Mesendoderm (in vitro differentiated cells): Measurements from ENCODE around the gene UPF2.

Experiments used
- DNase-seq: peaks from one replicate; pipeline ENCODE4 v3.0.0; 2013
- H2AK5ac ChIP-seq: 2 replicates; pipeline ENCODE4 v1.6.1; 2013; ENCODE audit warnings: low read length, inconsistent platforms
- H2BK120ac ChIP-seq: 2 replicates; pipeline ENCODE4 v1.6.1; 2013; ENCODE audit warnings: low read depth, mild to moderate bottlenecking, low read length, moderate library complexity, mixed read lengths
- H2BK15ac ChIP-seq: replicated peaks from 2 replicates; pipeline ENCODE4 v1.6.1; 2013; ENCODE audit warnings: low read depth, mild to moderate bottlenecking, moderate library complexity
- H2BK5ac ChIP-seq: 2 replicates; pipeline ENCODE4 v1.6.1; 2013; ENCODE audit warnings: low read length, inconsistent platforms
- H3K18ac ChIP-seq: 2 replicates; pipeline ENCODE4 v1.6.1; 2013; ENCODE audit warnings: mild to moderate bottlenecking, low read length, mixed read lengths
- H3K23ac ChIP-seq: one replicate; pipeline ENCODE4 v1.6.1; 2013; ENCODE audit warnings: low read length
- H3K27ac ChIP-seq: 2 replicates; pipeline ENCODE4 v1.5.1; 2013; ENCODE audit warnings: low read depth, mild to moderate bottlenecking, inconsistent platforms, low read length, moderate library complexity
- H3K27me3 ChIP-seq: 2 replicates; pipeline ENCODE4 v1.6.1; 2013; ENCODE audit warnings: low read length, control low read depth, mild to moderate bottlenecking, inconsistent platforms; ENCODE audit not compliant: insufficient read depth, poor library complexity
- H3K36me3 ChIP-seq: 2 replicates; pipeline ENCODE4 v1.6.1; 2013; ENCODE audit warnings: low read length, inconsistent platforms; ENCODE audit not compliant: control insufficient read depth, insufficient read depth
- H3K4ac ChIP-seq: one replicate; pipeline ENCODE4 v1.6.1; 2013; ENCODE audit warnings: low read depth, mild to moderate bottlenecking, low read length, moderate library complexity
- H3K4me1 ChIP-seq: 2 replicates; pipeline ENCODE4 v1.6.1; 2013; ENCODE audit warnings: low read depth, low read length, inconsistent platforms; ENCODE audit not compliant: control insufficient read depth
- H3K4me2 ChIP-seq: 2 replicates; pipeline ENCODE4 v1.6.1; 2013; ENCODE audit warnings: low read length
- H3K4me3 ChIP-seq: 2 replicates; pipeline ENCODE4 v1.5.1; 2013; ENCODE audit warnings: mild to moderate bottlenecking, low read length
- H3K56ac ChIP-seq: one replicate; pipeline ENCODE4 v1.6.1; 2013; ENCODE audit warnings: low read length
- H3K79me1 ChIP-seq: 2 replicates; pipeline ENCODE4 v1.6.1; 2013; ENCODE audit warnings: low read length, inconsistent platforms
- H3K79me2 ChIP-seq: 2 replicates; pipeline ENCODE4 v1.6.1; 2013; ENCODE audit warnings: mild to moderate bottlenecking, low read length; ENCODE audit not compliant: control insufficient read depth, insufficient read depth
- H3K9ac ChIP-seq: 2 replicates; pipeline ENCODE4 v1.6.1; 2013; ENCODE audit warnings: low read length, inconsistent platforms
- H4K5ac ChIP-seq: one replicate; pipeline ENCODE4 v1.6.1; 2013; ENCODE audit warnings: low read length
- H4K8ac ChIP-seq: one replicate; pipeline ENCODE4 v1.6.1; 2013; ENCODE audit warnings: low read depth, mild to moderate bottlenecking, control low read depth, low read length, moderate library complexity
- WGBS: extraction: QIAGEN DNeasy Blood & Tissue Kit; methylation state at CpG from one replicate; pipeline ENCODE4 v1.1.7; 2013; ENCODE audit warnings: low lambda C conversion rate, missing lambda C conversion rate; ENCODE audit not compliant: insufficient coverage; ENCODE audit errors: extremely low coverage; 5-methylcytosine and 5-hydroxymethylcytosine counted together

The UPF2 gene

GRCh38 chr10:11951695-11952094 is 90.9 kb downstream of the UPF2 start:
- H4K8ac ChIP-seq, result no peak overlapping the region
- no peak for DNase-seq
- H2BK120ac ChIP-seq, result no peak overlapping the region
- no peak overlapping the region for H3K56ac ChIP-seq
- no peak overlapping the region for H3K23ac ChIP-seq
- no peaks in the 10 kb centered on the region for H3K27me3 ChIP-seq
- no peak overlapping the region for H4K5ac ChIP-seq
- H3K36me3 ChIP-seq, result no peaks in the 10 kb centered on the region
- H2AK5ac ChIP-seq, result no peak overlapping the region
- no peak overlapping the region for H3K27ac ChIP-seq
- H2BK15ac ChIP-seq, result no peak overlapping the region
- H3K4me2 ChIP-seq, result no peak overlapping the region
- H3K4me3 ChIP-seq, result no peak overlapping the region
- no CpG with 5 or more reads among the region's 5 CpGs for WGBS
- H3K9ac ChIP-seq, result no peak overlapping the region
- H3K4me1 ChIP-seq, result no peaks in the 10 kb centered on the region
- H3K79me1 ChIP-seq, result no peaks in the 10 kb centered on the region
- no peak overlapping the region for H3K18ac ChIP-seq
- H2BK5ac ChIP-seq, result no peak overlapping the region
- no peaks in the 10 kb centered on the region for H3K79me2 ChIP-seq
- no peak overlapping the region for H3K4ac ChIP-seq

- Histone ChIP-seq H3K4me1 (no peaks in the 10 kb centered on the region), H2BK5ac (no peak overlapping the region), H4K8ac (no peak overlapping the region), H3K56ac (no peak overlapping the region), H2BK120ac (no peak overlapping the region), H3K36me3 (no peaks in the 10 kb centered on the region), H3K27me3 (no peaks in the 10 kb centered on the region), H2AK5ac (no peak overlapping the region), H3K18ac (no peak overlapping the region), H3K27ac (no peak overlapping the region), H3K79me2 (no peaks in the 10 kb centered on the region), H3K4me3 (no peak overlapping the region), H2BK15ac (no peak overlapping the region), H3K4ac (no peak overlapping the region), H3K9ac (no peak overlapping the region), H3K23ac (no peak overlapping the region), H4K5ac (no peak overlapping the region), H3K4me2 (no peak overlapping the region), H3K79me1 (no peaks in the 10 kb centered on the region)
- no peak for DNase-seq
- WGBS, result no CpG with 5 or more reads among the region's 9 CpGs
Measured at GRCh38 chr10:11950325-11951018, 92.1 kb downstream of the UPF2 start.

DNA sequence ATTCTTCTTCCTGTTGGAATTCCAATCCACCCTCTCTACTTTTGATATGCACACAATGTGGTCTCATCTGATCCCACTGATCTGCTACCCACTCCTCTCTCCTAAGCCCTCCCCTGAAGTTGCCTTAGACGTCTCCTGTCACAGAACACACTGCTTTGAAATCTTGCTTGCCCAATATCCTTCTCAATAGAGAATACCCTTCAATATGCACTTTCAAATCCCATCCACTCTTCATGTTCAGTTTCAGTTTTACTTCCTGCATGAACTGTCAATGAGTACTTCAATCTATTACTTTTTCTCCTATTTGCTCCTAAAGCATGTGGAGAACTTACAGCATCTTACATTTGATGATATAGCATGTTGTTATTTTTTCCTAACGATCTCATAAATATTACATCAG is 93.5 kb downstream of the UPF2 start:
- H3K36me3 ChIP-seq, result no peaks in the 10 kb centered on the region
- H3K18ac ChIP-seq, result no peak overlapping the region

DNA sequence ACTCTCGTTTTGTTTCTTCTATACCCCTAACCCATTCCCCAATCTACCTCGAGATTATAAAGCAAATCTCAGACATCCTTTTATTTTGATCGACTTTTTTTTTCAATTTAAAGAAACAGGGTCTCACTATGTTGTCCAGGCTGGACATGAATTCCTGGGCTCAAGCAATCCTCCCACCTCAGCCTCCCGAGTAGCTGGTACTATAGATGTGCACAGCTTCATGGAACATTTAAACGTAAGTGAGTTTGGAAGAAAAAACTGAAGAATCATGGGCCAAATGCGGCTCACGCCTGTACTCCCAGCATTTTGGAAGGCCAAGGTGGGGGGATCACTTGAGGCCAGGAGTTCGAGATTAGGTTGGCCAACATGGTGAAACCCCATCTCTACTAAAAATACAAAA is 96.0 kb downstream of the UPF2 start:
- Histone ChIP-seq H2BK5ac (no peak overlapping the region), H3K4me1 (no peaks in the 10 kb centered on the region), H3K79me2 (no peaks in the 10 kb centered on the region), H4K5ac (no peak overlapping the region), H3K18ac (no peak overlapping the region), H2BK120ac (no peak overlapping the region), H4K8ac (no peak overlapping the region), H3K4me3 (no peak overlapping the region), H2BK15ac (no peak overlapping the region), H3K27me3 (no peaks in the 10 kb centered on the region), H3K4me2 (no peak overlapping the region), H2AK5ac (no peak overlapping the region), H3K4ac (no peak overlapping the region), H3K27ac (no peak overlapping the region), H3K56ac (no peak overlapping the region), H3K79me1 (no peaks in the 10 kb centered on the region), H3K9ac (no peak overlapping the region), H3K23ac (no peak overlapping the region), H3K36me3 (peaks cover 2% of the 10 kb centered on the region)
- DNase-seq, result no peak
- WGBS, result 100% methylated on average over 2 of the region's 8 CpGs

More for the DNA sequence above, 93.5 kb downstream of the UPF2 start:
- Histone ChIP-seq H3K79me2 (no peaks in the 10 kb centered on the region), H4K8ac (no peak overlapping the region), H3K27ac (no peak overlapping the region), H3K4me2 (no peak overlapping the region), H3K23ac (no peak overlapping the region), H4K5ac (no peak overlapping the region), H2BK5ac (no peak overlapping the region), H3K9ac (no peak overlapping the region), H2BK15ac (no peak overlapping the region), H3K79me1 (no peaks in the 10 kb centered on the region), H3K4ac (no peak overlapping the region), H3K27me3 (no peaks in the 10 kb centered on the region), H3K56ac (no peak overlapping the region), H2AK5ac (no peak overlapping the region), H3K4me3 (no peak overlapping the region), H2BK120ac (no peak overlapping the region), H3K4me1 (no peaks in the 10 kb centered on the region)
- WGBS, result no CpG with 5 or more reads among the region's 2 CpGs
- DNase-seq, result no peak

GRCh38 chr10:11936389-11937152 is 106.0 kb downstream of the UPF2 start:
- H3K36me3 ChIP-seq, result peaks cover 5% of the 10 kb centered on the region
- H3K27me3 ChIP-seq, result no peaks in the 10 kb centered on the region
- no peak overlapping the region for H3K4ac ChIP-seq
- H2AK5ac ChIP-seq, result no peak overlapping the region
- no peak overlapping the region for H3K4me2 ChIP-seq
- no peak overlapping the region for H3K9ac ChIP-seq
- no peak overlapping the region for H2BK15ac ChIP-seq
- peaks cover 2% of the 10 kb centered on the region for H3K4me1 ChIP-seq
- H3K56ac ChIP-seq, result peak overlapping the region; percentile 12
- H4K8ac ChIP-seq, result no peak overlapping the region
- peak; percentile 55 for DNase-seq
- H3K23ac ChIP-seq, result no peak overlapping the region
- H3K18ac ChIP-seq, result no peak overlapping the region
- H2BK5ac ChIP-seq, result no peak overlapping the region
- no peak overlapping the region for H4K5ac ChIP-seq
- H3K79me2 ChIP-seq, result no peaks in the 10 kb centered on the region
- no peak overlapping the region for H3K27ac ChIP-seq
- H3K79me1 ChIP-seq, result no peaks in the 10 kb centered on the region
- no peak overlapping the region for H3K4me3 ChIP-seq
- H2BK120ac ChIP-seq, result no peak overlapping the region
- no CpG with 5 or more reads among the region's 8 CpGs for WGBS
